GM18870 (cell line): ENCODE results near the gene GZF1.
A peak's percentile ranks its signal among the peaks of the same experiment; 100 is the strongest.

Experiments used
- ATAC-seq: cut with Tn5 transposase; IDR thresholded peaks from one replicate; pipeline ENCODE4 v1.9.1; 2021; ENCODE audit warnings: moderate library complexity; ENCODE audit not compliant: unreplicated experiment

Gene GZF1

GRCh38 chr20:23368316-23369071, 6.5 kb downstream of the GZF1 start:
- ATAC-seq: no peak

GRCh38 chr20:23369072-23369823, 7.3 kb downstream of the GZF1 start:
- ATAC-seq: no peak

GRCh38 chr20:23370274-23370673, 8.3 kb downstream of the GZF1 start:
- ATAC-seq: no peak

GRCh38 chr20:23370873-23371272, 8.9 kb downstream of the GZF1 start:
- no peak for ATAC-seq

GRCh38 chr20:23371496-23371895, 9.5 kb downstream of the GZF1 start:
- ATAC-seq: no peak

GRCh38 chr20:23374441-23374840, 12.5 kb downstream of the GZF1 start:
- ATAC-seq: no peak

- no peak for ATAC-seq
Measured at GRCh38 chr20:23375827-23376226, 13.8 kb downstream of the GZF1 start.

GRCh38 chr20:23379772-23380171, 17.8 kb downstream of the GZF1 start:
- no peak for ATAC-seq

- no peak for ATAC-seq
Measured at GRCh38 chr20:23381876-23382275, 19.9 kb downstream of the GZF1 start.

- ATAC-seq: no peak
Measured at GRCh38 chr20:23386304-23387117, 24.5 kb downstream of the GZF1 start.

- no peak for ATAC-seq
Measured at GRCh38 chr20:23387118-23387443, 25.1 kb downstream of the GZF1 start.

GRCh38 chr20:23390091-23390774, 28.3 kb downstream of the GZF1 start:
- no peak for ATAC-seq

GRCh38 chr20:23391707-23392310, 29.8 kb downstream of the GZF1 start:
- ATAC-seq: no peak

- no peak for ATAC-seq
Measured at GRCh38 chr20:23393996-23394775, 32.2 kb downstream of the GZF1 start.

- no peak for ATAC-seq
Measured at GRCh38 chr20:23396950-23397627, 35.1 kb downstream of the GZF1 start.

- no peak for ATAC-seq
Measured at GRCh38 chr20:23397961-23398360, 36.0 kb downstream of the GZF1 start.

GRCh38 chr20:23399568-23400241, 37.7 kb downstream of the GZF1 start:
- peak; percentile 72 for ATAC-seq

GRCh38 chr20:23401051-23401450, 39.1 kb downstream of the GZF1 start:
- no peak for ATAC-seq

- no peak for ATAC-seq
Measured at GRCh38 chr20:23403751-23404150, 41.8 kb downstream of the GZF1 start.
